GM19238 (cell line): Measurements from ENCODE around the gene ZNF385B.
"Not testable (repeated sequence)": the region's sequence is repeated elsewhere in the genome, so short reads cannot be mapped to it uniquely, and the experiment has no call there.

ENCODE experiments used
- DNase-seq: peaks from one replicate; pipeline ENCODE4 v3.0.0; 2011; ENCODE audit warnings: low spot score; ENCODE audit not compliant: insufficient read length

ZNF385B gene

DNA sequence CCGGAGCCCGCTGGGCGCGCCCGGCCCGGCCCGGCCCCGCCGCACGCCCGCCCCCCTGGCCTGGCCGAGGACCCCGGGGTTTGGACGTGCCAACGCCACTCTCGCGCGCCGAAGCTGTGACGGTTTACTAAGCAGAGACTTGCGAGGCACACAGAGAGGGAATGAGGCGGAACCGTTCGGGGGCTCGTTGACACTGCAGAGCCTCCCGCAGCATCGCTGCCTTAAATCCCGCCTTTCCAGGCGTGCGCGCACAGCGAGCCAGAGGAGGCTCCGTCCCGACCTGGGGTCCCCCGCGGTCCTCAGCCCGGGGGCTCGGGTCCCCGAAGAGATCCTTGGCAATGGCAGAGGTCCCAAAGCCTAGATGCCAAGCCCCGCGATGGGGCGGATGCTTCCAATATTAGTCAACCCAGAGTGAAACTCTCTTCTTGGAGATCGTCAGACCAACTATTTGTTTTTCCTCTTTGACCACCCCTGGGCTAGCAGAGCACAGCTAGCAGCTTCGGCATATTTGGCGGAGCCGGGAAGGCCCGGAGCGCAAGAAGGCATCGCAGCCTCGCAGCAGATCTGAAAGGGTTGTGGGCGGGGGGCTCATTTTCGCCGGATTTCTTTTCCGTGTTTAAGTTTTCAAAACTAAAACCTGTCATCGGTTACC, at the start of gene ZNF385B:
Gene ZNF385B (minus strand): TSS at position 197 of the 652 bp plus-strand sequence.
- DNase-seq, result no peak

GRCh38 chr2:179910735-179911113, 49.3 kb upstream of the ZNF385B start:
- no peak for DNase-seq

GRCh38 chr2:179909845-179910734, 48.7 kb upstream of the ZNF385B start:
- no peak for DNase-seq

- no peak for DNase-seq
These were observed 39.2 kb upstream of the ZNF385B start for GRCh38 chr2:179900655-179901054.

- DNase-seq, result no peak
These were observed 38.3 kb upstream of the ZNF385B start for GRCh38 chr2:179899666-179900065.

- DNase-seq, result no peak
These were observed 37.5 kb upstream of the ZNF385B start for GRCh38 chr2:179898873-179899272.

GRCh38 chr2:179893616-179894015, 32.2 kb upstream of the ZNF385B start:
- no peak for DNase-seq

- DNase-seq, result no peak
These were observed 29.8 kb upstream of the ZNF385B start for GRCh38 chr2:179891237-179891636.

DNA sequence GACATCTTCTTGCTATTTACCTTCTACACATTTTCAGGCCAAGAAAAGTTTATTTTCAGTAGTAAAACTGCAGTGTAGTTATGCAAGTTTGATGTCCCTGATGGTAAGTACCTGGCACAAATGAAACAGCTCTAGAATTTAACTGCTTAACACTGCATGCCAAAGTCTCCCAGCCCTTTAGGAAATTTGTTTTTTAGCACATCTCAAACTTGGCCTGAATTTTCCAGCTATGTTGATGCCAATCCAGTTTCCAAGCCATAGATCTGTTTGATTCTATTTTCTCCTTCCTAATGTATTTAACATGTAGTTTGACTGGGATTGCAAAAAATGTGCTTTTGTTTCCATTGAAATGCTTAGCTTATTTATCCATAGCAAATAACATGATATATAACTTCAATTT, 29.3 kb upstream of the ZNF385B start:
- DNase-seq, result no peak

DNA sequence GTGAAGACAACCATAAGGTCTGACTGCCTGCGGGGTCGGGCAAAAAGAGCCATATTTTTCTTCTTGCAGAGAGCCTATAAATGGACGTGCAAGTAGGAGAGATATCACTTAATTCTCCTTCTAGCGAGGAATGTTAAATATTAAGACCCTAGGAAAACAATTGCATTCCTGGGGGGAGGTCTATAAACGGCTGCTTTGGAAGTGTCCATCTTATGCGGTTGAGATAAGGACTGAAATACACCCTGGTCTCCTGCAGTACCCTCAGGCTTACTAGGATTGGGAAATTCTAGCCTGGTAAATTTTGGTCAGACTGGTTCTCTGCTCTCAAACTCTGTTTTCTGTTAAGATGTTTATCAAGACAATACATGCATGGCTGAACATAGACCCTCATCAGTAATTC, 27.2 kb upstream of the ZNF385B start:
- DNase-seq, result not testable (repeated sequence)

DNA sequence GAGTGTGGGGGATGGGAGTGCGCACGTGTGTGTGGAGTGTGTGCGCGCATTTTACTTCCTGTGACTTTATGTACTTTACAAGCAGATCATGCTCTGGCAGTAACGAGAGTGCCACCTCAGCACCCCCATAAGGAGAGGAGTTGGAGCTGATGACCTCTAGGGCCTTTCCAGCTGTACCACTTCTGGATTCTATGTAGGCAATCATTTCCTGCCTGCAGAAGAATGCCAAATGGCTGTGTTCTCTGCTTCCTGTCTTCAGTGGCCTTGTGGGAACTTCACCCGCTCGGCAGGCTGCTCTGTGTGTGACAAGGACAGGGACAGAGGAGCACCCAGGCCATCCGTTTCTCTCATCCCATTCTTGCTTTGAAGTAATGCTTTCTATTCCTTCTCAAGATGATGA, 22.8 kb upstream of the ZNF385B start:
- no peak for DNase-seq

DNA sequence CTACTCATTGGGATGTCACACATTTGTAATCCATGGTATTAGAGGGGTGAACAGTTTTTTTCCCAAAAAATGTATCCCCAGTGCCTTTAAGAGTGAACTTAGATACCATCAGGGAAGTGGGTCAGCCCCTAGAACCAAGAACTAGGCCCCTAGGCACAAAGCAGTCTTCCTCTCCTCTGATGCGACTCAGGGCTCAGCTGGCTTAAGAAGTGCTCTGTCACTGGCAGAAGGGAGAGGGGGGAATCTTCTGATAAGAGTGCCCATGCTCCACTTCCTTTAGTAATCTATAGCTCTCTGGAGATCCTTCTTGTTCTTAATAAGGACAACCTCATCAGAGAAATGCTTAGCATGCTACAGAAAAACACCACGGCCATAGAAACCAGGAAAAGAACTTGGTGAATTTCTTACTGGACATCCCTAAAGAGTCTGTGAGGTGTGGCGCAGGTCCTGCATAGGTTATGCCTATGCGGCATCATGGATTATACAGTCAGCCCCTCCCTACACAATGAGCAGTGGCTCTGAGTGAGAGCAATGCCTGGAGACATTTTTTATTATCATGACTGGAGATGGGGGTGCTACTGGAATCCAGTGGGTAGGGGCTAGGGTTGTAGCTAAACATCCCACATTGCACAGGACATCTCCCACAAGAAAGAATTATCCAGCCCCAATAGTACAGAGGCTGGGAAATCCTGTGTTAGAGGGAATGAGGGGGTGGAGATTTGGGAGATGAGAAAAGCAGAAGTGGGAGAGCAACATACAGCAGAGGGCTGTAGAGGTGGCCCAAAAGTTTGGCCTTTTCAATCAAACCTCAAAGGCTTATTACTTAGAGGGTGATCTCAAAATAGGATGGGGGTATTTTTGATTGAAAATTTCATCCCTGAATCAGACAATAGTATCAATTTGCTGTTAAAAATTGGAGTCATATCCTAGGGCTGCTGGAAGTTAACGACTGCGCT, 21.7 kb upstream of the ZNF385B start:
- DNase-seq, result no peak

DNA sequence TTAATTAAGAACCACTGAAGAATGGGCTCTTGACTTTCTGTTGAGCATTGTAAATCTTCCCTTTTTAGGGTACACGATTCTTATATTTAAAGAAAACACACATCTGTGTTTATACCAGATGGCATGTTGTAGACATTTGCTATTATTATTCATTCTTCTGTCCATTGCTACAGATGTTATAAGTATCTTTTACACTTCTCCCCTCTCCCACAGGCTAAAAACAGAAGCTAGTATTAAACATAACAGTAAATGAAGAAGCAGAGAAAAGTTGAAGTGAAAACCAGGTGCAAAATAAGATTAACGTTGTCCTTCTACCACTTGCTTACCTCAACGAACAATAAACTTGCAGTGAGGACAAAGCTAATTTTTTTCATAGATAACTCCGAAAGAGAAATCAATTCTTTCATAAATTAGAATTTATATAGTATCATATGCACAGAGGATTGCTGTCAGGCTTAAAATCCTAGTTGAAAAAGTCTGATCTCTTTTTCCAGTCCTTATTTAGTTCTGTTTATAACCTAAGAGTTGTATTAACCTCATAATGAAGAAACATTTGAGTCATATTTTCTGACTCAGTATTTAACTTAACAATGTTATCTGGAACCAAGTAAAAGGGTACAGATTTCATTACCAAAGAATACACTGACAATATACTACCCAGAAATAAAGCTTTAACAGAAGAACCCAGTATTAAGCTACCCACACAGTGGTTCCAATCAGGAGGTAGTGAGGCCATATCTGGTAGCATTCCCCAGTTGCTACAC, 16.4 kb upstream of the ZNF385B start:
- DNase-seq, result no peak

- DNase-seq, result no peak
These were observed 14.9 kb upstream of the ZNF385B start for GRCh38 chr2:179876266-179876665.

- no peak for DNase-seq
These were observed 14.5 kb upstream of the ZNF385B start for GRCh38 chr2:179875864-179876263.

- no peak for DNase-seq
These were observed 1.6 kb upstream of the ZNF385B start for GRCh38 chr2:179862898-179863458.

- no peak for DNase-seq
These were observed 391 bp downstream of the ZNF385B start for GRCh38 chr2:179861027-179861415.

GRCh38 chr2:179860255-179861026, 971 bp downstream of the ZNF385B start:
- DNase-seq, result no peak

DNA sequence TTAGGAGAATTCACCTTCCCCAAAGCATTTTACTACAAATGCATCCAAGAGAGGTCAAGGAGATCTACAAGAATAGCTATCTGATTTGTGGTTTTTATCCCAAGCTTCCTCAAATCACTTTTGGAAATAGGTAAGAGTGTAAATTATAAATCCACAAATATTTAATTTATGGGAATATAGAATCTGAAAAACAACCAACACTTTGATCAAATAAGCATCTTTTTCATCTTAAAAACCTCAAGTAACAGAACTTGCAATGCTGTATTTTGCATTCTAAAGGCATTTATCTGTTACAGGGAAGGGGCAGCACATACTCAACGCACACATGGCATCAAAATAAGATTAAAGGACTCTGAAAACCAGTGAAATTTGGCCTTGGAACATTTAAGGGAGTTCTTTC, 1.9 kb downstream of the ZNF385B start:
- DNase-seq, result no peak

- no peak for DNase-seq
These were observed 4.2 kb downstream of the ZNF385B start for GRCh38 chr2:179857236-179857635.
